ENCODE measurements around the gene ZNF532.

DNA sequence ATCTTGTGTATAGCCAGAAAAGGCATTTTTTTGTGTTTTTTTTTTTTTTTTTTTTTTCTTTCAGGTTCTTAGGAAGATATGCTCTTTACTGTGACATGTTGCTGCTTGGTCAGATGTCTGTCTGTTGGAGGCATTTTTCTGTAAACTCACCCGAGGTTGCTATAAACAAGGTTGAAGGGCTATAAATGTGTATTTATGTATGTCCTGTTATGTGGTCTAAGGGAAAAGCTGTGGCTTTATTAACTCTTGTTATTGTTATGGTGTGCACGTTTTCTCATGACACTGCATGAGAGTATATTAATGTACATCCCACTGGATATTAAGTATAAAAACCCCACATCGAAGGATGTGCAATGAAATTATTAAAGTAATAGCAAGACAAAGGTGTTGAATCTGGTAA lies 102.0 kb downstream of the ZNF532 start:
- TF ChIP-seq, protein P1, sequence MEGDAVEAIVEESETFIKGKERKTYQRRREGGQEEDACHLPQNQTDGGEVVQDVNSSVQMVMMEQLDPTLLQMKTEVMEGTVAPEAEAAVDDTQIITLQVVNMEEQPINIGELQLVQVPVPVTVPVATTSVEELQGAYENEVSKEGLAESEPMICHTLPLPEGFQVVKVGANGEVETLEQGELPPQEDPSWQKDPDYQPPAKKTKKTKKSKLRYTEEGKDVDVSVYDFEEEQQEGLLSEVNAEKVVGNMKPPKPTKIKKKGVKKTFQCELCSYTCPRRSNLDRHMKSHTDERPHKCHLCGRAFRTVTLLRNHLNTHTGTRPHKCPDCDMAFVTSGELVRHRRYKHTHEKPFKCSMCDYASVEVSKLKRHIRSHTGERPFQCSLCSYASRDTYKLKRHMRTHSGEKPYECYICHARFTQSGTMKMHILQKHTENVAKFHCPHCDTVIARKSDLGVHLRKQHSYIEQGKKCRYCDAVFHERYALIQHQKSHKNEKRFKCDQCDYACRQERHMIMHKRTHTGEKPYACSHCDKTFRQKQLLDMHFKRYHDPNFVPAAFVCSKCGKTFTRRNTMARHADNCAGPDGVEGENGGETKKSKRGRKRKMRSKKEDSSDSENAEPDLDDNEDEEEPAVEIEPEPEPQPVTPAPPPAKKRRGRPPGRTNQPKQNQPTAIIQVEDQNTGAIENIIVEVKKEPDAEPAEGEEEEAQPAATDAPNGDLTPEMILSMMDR (IDR thresholded peaks at IDR 0.05), result no peak
- TF ChIP-seq EZH2 (IDR thresholded peaks at IDR 0.05), result no peak
